Peyer's patch (tissue), 4 donors: ENCODE data around the gene ATP6V0C. TPM values are rescaled to one million over a fixed set of nuclear protein-coding genes. Genes with fewer than 3 reads are reported as not detected.

Experiments
- DNase-seq, 3 donors: peaks; one replicate each; pipeline ENCODE4 v3.0.0-alpha.2; 2017 to 2019
- H3K27ac ChIP-seq, 4 donors: fragments of 200-600 bp; sonication (generic); one replicate each; pipeline ENCODE4 v1.5.1; 2016 to 2019
- H3K27me3 ChIP-seq, 2 donors: fragments of 200-600 bp; sonication (generic); one replicate each; pipeline ENCODE4 v1.5.1; 2019
- H3K36me3 ChIP-seq, 3 donors: fragments of 200-600 bp; sonication (generic); one replicate each; pipeline ENCODE4 v1.5.1; 2016 to 2019
- H3K4me1 ChIP-seq, 4 donors: fragments of 200-600 bp; sonication (generic); one replicate each; pipeline ENCODE4 v1.5.1; 2016 to 2019
- H3K4me3 ChIP-seq, 4 donors: fragments of 200-600 bp; sonication (generic); 1 replicate in 3 of 4; 2 replicates in 1 of 4; pipeline ENCODE4 v1.5.1; 2016 to 2019; ENCODE audit warnings: mild to moderate bottlenecking in 1 of 4
- H3K9me3 ChIP-seq, 4 donors: fragments of 200-600 bp; sonication (generic); one replicate each; pipeline ENCODE4 v1.5.1; 2016 to 2019; ENCODE audit warnings: mild to moderate bottlenecking in 1 of 4
- CTCF ChIP-seq, 6 experiments: fragments of 450-650 bp in 4 of 6; fragments of 200-600 bp in 2 of 6; sonication (generic) in 1 of 6; IDR thresholded peaks; one replicate each; pipeline ENCODE4 v1.5.1; 2017 to 2019; ENCODE audit warnings: antibody characterized with exemption in 6 of 6, mild to moderate bottlenecking in 3 of 6, moderate library complexity in 1 of 6
- POLR2A ChIP-seq, 2 donors: fragments of 450-650 bp; IDR thresholded peaks; one replicate each; pipeline ENCODE4 v1.5.1; 2017; ENCODE audit warnings: antibody characterized with exemption in 2 of 2, mild to moderate bottlenecking in 2 of 2, moderate library complexity in 2 of 2
- total RNA-seq, 4 donors: library from RNA; depleted of rRNA; stranded (reverse); fragments of >200 nt; gene quantifications; one replicate each; pipeline ENCODE4 v1.1.0, GENCODE V29; 2016

The ATP6V0C gene
- total RNA-seq, 4 donors from 2014 or later, result 27.2 to 116 (median 101) TPM

- no peaks in the 10 kb centered on the region for H3K9me3 ChIP-seq
- no peak overlapping the region for H3K4me3 ChIP-seq
- DNase-seq, result no peak
- no peak overlapping the region for H3K27ac ChIP-seq
- no peaks in the 10 kb centered on the region for H3K27me3 ChIP-seq
- H3K36me3 ChIP-seq, result peaks cover 0 to 11% (median 0%) of the 10 kb centered on the region in 3 donors
- no peak for TF ChIP-seq POLR2A (IDR thresholded peaks at IDR 0.05)
- TF ChIP-seq CTCF (IDR thresholded peaks at IDR 0.05), result no peak
- peaks cover 0 to 8% (median 2%) of the 10 kb centered on the region in 4 donors for H3K4me1 ChIP-seq
Measured at GRCh38 chr16:2497116-2497630, 16.6 kb upstream of the ATP6V0C start.

- Histone ChIP-seq H3K4me1 (peaks cover 0 to 11% (median 2%) of the 10 kb centered on the region in 4 donors), H3K27me3 (no peaks in the 10 kb centered on the region), H3K36me3 (peaks cover 0 to 11% (median 0%) of the 10 kb centered on the region in 3 donors), H3K4me3 (no peak overlapping the region), H3K9me3 (no peaks in the 10 kb centered on the region), H3K27ac (no peak overlapping the region)
- no peak for TF ChIP-seq CTCF (IDR thresholded peaks at IDR 0.05)
- TF ChIP-seq POLR2A (IDR thresholded peaks at IDR 0.05), result no peak
- DNase-seq, result no peak
Measured at GRCh38 chr16:2497695-2498484, 15.9 kb upstream of the ATP6V0C start.

GRCh38 chr16:2498531-2499253, 15.1 kb upstream of the ATP6V0C start:
- TF ChIP-seq CTCF (IDR thresholded peaks at IDR 0.05) (no peak), POLR2A (IDR thresholded peaks at IDR 0.05) (no peak)
- Histone ChIP-seq H3K4me3 (no peak overlapping the region), H3K27ac (no peak overlapping the region), H3K4me1 (peaks cover 0 to 11% (median 2%) of the 10 kb centered on the region in 4 donors), H3K27me3 (no peaks in the 10 kb centered on the region), H3K36me3 (peaks cover 0 to 11% (median 0%) of the 10 kb centered on the region in 3 donors), H3K9me3 (no peaks in the 10 kb centered on the region)
- DNase-seq, result no peak

- H3K4me3 ChIP-seq, result no peak overlapping the region
- no peaks in the 10 kb centered on the region for H3K27me3 ChIP-seq
- TF ChIP-seq CTCF (IDR thresholded peaks at IDR 0.05) (no peak), POLR2A (IDR thresholded peaks at IDR 0.05) (no peak)
- H3K9me3 ChIP-seq, result no peaks in the 10 kb centered on the region
- no peak overlapping the region for H3K27ac ChIP-seq
- DNase-seq, result no peak
- H3K4me1 ChIP-seq, result peaks cover 0 to 11% (median 2%) of the 10 kb centered on the region in 4 donors
- peaks cover 0 to 11% (median 0%) of the 10 kb centered on the region in 3 donors for H3K36me3 ChIP-seq
Measured at GRCh38 chr16:2499454-2499853, 14.3 kb upstream of the ATP6V0C start.

GRCh38 chr16:2499890-2500429, 13.8 kb upstream of the ATP6V0C start:
- peaks cover 0 to 11% (median 0%) of the 10 kb centered on the region in 3 donors for H3K36me3 ChIP-seq
- no peak for DNase-seq
- H3K27me3 ChIP-seq, result no peaks in the 10 kb centered on the region
- TF ChIP-seq POLR2A (IDR thresholded peaks at IDR 0.05), result no peak
- no peak for TF ChIP-seq CTCF (IDR thresholded peaks at IDR 0.05)
- H3K9me3 ChIP-seq, result no peaks in the 10 kb centered on the region
- H3K27ac ChIP-seq, result no peak overlapping the region
- H3K4me1 ChIP-seq, result peaks cover 0 to 11% (median 2%) of the 10 kb centered on the region in 4 donors
- H3K4me3 ChIP-seq, result no peak overlapping the region
